Activated CD8-positive, alpha-beta T cell treated with anti-CD3 and anti-CD28 coated beads for 36 hours (primary cell): ENCODE data around the gene MARCHF2. TPM values are rescaled to one million over a fixed set of nuclear protein-coding genes. Genes with fewer than 3 reads are reported as not detected.

Experiments used
- ATAC-seq: fragments of 200-7000 bp; cut with Tn5 transposase; one replicate; pipeline ENCODE4 v1.10.0; 2021; ENCODE audit warnings: mild to moderate bottlenecking, moderate library complexity
- CTCF ChIA-PET: fragments of 350-600 bp; sonication (Branson Sonifier 250); formaldehyde crosslinking; loops from one replicate; lab custom pipeline; 2021; ENCODE audit warnings: antibody characterized with exemption; lab: Charles Lee
- POLR2A ChIA-PET: fragments of 350-600 bp; sonication (Branson Sonifier 250); formaldehyde crosslinking; loops from one replicate; lab custom pipeline; 2021; ENCODE audit warnings: antibody characterized with exemption; lab: Charles Lee
- DNase-seq: peaks from one replicate; pipeline ENCODE4 v3.0.0-alpha.2; 2020
- H3K27ac Mint-ChIP-seq: one replicate; pipeline ENCODE4 v1.8.0; 2021; ENCODE audit warnings: mild to moderate bottlenecking, mixed read lengths
- H3K27me3 Mint-ChIP-seq: one replicate; pipeline ENCODE4 v1.8.0; 2021; ENCODE audit warnings: mixed read lengths
- H3K36me3 Mint-ChIP-seq: one replicate; pipeline ENCODE4 v1.8.0; 2021; ENCODE audit warnings: low read depth, mixed read lengths
- H3K4me1 Mint-ChIP-seq: one replicate; pipeline ENCODE4 v1.8.0; 2021; ENCODE audit warnings: low read depth, mixed read lengths
- H3K4me3 Mint-ChIP-seq: one replicate; pipeline ENCODE4 v1.8.0; 2021; ENCODE audit warnings: mild to moderate bottlenecking, moderate library complexity, mixed read lengths
- H3K9me3 Mint-ChIP-seq: one replicate; pipeline ENCODE4 v1.8.0; 2021; ENCODE audit warnings: mixed read lengths
- intact Hi-C: fragments of 100-400 bp; cut with micrococcal nuclease; formaldehyde crosslinking; loops from one replicate; pipeline ENCODE4 v1.10.0; 2022
- total RNA-seq, 2 experiments: library from RNA; stranded (reverse); gene quantifications; one replicate each; pipeline ENCODE4 v1.2.3, GENCODE V29; 2021
- TF ChIP-seq, protein P1 (sequence below): fragments of 200-600 bp; IDR thresholded peaks from one replicate; pipeline ENCODE4 v1.8.0; 2022; ENCODE audit warnings: antibody characterized with exemption, mild to moderate bottlenecking

MARCHF2 gene
- total RNA-seq, 2 experiments from 2014 or later: 8.0 to 8.6 TPM

DNA sequence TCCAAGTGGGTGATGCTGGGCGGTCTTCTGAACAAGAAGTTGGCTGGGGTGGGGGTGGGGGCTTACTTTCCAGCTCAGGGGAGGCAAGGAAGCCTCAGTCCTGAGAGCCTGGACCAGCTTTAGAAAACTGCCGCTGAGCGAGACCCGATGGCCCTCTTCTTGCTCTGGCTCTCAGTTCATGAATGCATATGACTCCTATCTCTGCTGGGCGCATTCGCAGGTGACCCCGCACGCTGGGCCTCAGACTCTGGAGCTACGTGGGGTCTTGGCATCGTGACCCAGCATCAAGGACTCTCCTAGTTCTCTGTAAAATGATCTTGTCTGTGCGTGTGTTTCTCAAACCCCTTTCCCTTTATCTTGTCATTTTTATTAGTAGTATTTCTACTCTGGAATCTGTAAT, 69.6 kb downstream of the MARCHF2 start:
- peaks cover 69% of the 10 kb centered on the region for H3K4me1 Mint-ChIP-seq
- ATAC-seq (no peak), DNase-seq (no peak)
- TF ChIP-seq, protein P1, sequence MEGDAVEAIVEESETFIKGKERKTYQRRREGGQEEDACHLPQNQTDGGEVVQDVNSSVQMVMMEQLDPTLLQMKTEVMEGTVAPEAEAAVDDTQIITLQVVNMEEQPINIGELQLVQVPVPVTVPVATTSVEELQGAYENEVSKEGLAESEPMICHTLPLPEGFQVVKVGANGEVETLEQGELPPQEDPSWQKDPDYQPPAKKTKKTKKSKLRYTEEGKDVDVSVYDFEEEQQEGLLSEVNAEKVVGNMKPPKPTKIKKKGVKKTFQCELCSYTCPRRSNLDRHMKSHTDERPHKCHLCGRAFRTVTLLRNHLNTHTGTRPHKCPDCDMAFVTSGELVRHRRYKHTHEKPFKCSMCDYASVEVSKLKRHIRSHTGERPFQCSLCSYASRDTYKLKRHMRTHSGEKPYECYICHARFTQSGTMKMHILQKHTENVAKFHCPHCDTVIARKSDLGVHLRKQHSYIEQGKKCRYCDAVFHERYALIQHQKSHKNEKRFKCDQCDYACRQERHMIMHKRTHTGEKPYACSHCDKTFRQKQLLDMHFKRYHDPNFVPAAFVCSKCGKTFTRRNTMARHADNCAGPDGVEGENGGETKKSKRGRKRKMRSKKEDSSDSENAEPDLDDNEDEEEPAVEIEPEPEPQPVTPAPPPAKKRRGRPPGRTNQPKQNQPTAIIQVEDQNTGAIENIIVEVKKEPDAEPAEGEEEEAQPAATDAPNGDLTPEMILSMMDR: no peak
- intact Hi-C loops: no loop called here
- H3K27me3 Mint-ChIP-seq: no peaks in the 10 kb centered on the region
- H3K36me3 Mint-ChIP-seq: peaks cover 76% of the 10 kb centered on the region
- no peak overlapping the region for H3K4me3 Mint-ChIP-seq
- peak overlapping the region; percentile 53 for H3K27ac Mint-ChIP-seq
- no peaks in the 10 kb centered on the region for H3K9me3 Mint-ChIP-seq
- ChIA-PET POLR2A (interaction anchor here (1.0 to 2.5 kb wide), 6 partner anchors 20 to 118 kb away, joined by 3 to 13 read pairs (median 4); partner anchors contain the start of genes ANGPTL4, HNRNPM and ZNF414), CTCF (interaction anchor here (0.9 to 5.3 kb wide), 4 partner anchors 11 to 97 kb away, joined by 3 to 31 read pairs (median 3); partner anchors contain the start of gene MARCHF2)

DNA sequence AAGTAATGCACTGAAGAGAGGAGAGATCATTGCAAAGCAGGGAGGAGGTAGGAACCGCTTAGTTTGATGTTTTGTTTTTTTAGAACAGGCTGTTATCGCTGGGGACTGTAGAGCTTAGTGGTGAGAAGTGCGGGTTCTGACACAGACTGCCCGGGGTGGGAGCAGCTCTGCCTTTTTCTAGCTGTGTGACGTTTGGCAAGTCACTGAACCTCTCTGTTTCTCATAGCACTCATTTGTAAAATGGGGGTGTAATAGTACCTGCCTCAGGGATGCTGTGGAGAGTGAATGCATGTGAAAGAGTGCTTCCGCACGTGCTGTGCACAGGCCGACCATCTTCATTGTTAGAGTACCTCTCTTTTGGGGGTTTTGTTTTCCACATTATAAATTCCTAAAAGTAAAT, 70.1 kb downstream of the MARCHF2 start:
- POLR2A ChIA-PET: interaction anchor here (0.6 to 1.9 kb wide), 6 partner anchors 9 to 119 kb away, joined by 3 to 5 read pairs (median 4); partner anchors contain the start of genes ANGPTL4 and ZNF414
- Mint-ChIP-seq H3K4me1 (peaks cover 69% of the 10 kb centered on the region), H3K27ac (peak overlapping the region; percentile 53), H3K4me3 (no peak overlapping the region), H3K27me3 (no peaks in the 10 kb centered on the region), H3K9me3 (no peaks in the 10 kb centered on the region), H3K36me3 (peaks cover 76% of the 10 kb centered on the region)
- DNase-seq (no peak), ATAC-seq (no peak)
- intact Hi-C loops: no loop called here
- CTCF ChIA-PET: interaction anchor here (0.9 to 5.3 kb wide), 3 partner anchors 70 to 129 kb away, joined by 3 to 31 read pairs (median 3); partner anchors contain the start of gene MARCHF2
- TF ChIP-seq, protein P1: no peak

DNA sequence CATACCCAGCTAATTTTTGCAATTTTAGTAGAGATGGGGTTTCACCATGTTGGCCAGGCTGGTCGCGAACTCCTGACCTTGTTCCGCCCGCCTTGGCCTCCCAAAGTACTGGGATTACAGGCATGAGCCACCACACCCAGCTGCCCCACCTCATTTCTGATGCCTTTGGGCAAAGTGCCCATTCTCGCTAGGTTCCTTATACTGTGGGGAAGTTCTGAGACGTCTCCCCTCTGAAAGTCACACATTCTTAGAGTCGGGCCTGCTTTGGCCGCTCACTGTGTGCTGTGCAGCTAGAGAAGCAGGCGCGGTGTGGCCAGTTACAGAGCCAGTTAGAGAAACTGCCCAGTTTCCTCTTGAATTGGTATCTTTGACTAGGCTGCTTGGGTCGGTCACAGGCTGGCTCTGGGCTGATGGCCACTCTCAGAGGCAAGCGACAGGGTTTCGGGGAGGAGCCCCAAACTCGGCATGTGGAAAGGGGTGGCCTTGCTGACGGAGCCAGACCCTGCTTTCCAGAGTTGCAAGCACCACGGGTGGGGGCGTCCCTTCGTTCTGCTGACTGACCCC, 71.3 kb downstream of the MARCHF2 start:
- TF ChIP-seq, protein P1: no peak
- peaks cover 59% of the 10 kb centered on the region for H3K4me1 Mint-ChIP-seq
- ChIA-PET CTCF (interaction anchor here (1.1 kb wide), 1 partner anchor 130 kb away, joined by 3 read pairs; no protein-coding TSS in a partner anchor), POLR2A (no interaction called here)
- no peak for ATAC-seq
- H3K27ac Mint-ChIP-seq: no peak overlapping the region
- intact Hi-C loops: no loop called here
- H3K9me3 Mint-ChIP-seq: no peaks in the 10 kb centered on the region
- no peak for DNase-seq
- H3K4me3 Mint-ChIP-seq: no peak overlapping the region
- H3K36me3 Mint-ChIP-seq: peaks cover 75% of the 10 kb centered on the region
- no peaks in the 10 kb centered on the region for H3K27me3 Mint-ChIP-seq

DNA sequence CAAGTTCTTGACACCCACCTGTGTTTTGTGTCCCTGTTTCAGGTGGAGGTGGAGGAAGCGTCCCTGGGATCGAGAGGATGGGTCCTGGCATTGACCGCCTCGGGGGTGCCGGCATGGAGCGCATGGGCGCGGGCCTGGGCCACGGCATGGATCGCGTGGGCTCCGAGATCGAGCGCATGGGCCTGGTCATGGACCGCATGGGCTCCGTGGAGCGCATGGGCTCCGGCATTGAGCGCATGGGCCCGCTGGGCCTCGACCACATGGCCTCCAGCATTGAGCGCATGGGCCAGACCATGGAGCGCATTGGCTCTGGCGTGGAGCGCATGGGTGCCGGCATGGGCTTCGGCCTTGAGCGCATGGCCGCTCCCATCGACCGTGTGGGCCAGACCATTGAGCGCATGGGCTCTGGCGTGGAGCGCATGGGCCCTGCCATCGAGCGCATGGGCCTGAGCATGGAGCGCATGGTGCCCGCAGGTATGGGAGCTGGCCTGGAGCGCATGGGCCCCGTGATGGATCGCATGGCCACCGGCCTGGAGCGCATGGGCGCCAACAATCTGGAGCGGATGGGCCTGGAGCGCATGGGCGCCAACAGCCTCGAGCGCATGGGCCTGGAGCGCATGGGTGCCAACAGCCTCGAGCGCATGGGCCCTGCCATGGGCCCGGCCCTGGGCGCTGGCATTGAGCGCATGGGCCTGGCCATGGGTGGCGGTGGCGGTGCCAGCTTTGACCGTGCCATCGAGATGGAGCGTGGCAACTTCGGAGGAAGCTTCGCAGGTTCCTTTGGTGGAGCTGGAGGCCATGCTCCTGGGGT, 72.7 kb downstream of the MARCHF2 start:
- peaks cover 53% of the 10 kb centered on the region for H3K4me1 Mint-ChIP-seq
- ChIA-PET POLR2A (interaction anchor here (1.5 to 2.4 kb wide), 2 partner anchors 28 to 93 kb away, joined by 3 to 15 read pairs; partner anchors contain the start of gene ZNF414), CTCF (interaction anchor here (1.1 to 3.9 kb wide), 3 partner anchors 34 to 93 kb away, joined by 3 to 39 read pairs (median 8); partner anchors contain the start of gene MYO1F)
- intact Hi-C loops: no loop called here
- peaks cover 71% of the 10 kb centered on the region for H3K36me3 Mint-ChIP-seq
- ATAC-seq: no peak
- H3K27me3 Mint-ChIP-seq: no peaks in the 10 kb centered on the region
- H3K9me3 Mint-ChIP-seq: no peaks in the 10 kb centered on the region
- H3K27ac Mint-ChIP-seq: peak overlapping the region; percentile 93
- no peak overlapping the region for H3K4me3 Mint-ChIP-seq
- TF ChIP-seq, protein P1: no peak
- DNase-seq: no peak
